Endothelial cell of umbilical vein (primary cell): ENCODE results near the gene DPP6. TPM values are rescaled to one million over a fixed set of nuclear protein-coding genes. Genes with fewer than 3 reads are reported as not detected.

Experiments used
- BruUV-seq: library from RNA; stranded (reverse); fragments of 400-500 nt; replicated peaks from 2 replicates; lab custom pipeline; 2021; lab: Mats Ljungman, UMichigan
- CTCF ChIA-PET: fragments of 300-600, 350-600 bp; sonication (Branson Sonifier 250); formaldehyde crosslinking; loops from one replicate; lab custom pipeline; 2021; ENCODE audit warnings: antibody characterized with exemption, inconsistent platforms; lab: Charles Lee
- POLR2A ChIA-PET: fragments of 300-600, 350-600 bp; sonication (Branson Sonifier 250); formaldehyde crosslinking; loops from one replicate; lab custom pipeline; 2021; ENCODE audit warnings: antibody characterized with exemption, inconsistent platforms; lab: Charles Lee
- DNase-seq: peaks from one replicate; pipeline ENCODE4 v3.0.0-alpha.2; 2011; ENCODE audit warnings: low read depth, low spot score
- FAIRE-seq: peaks from 2 replicates; lab custom pipeline; 2011; peaks lifted over from hg19 to GRCh38; lab: Jason Lieb, UNC
- H2AFZ ChIP-seq: 2 replicates; pipeline ENCODE4 v1.6.0; 2012; ENCODE audit warnings: low read depth, low read length, control low read depth, inconsistent platforms
- H3K27ac ChIP-seq: 2 replicates; pipeline ENCODE4 v1.5.1; 2011; ENCODE audit warnings: low read depth, mild to moderate bottlenecking, control low read depth, low read length, moderate library complexity; ENCODE audit not compliant: insufficient read depth
- H3K27me3 ChIP-seq, 2 experiments: 2 replicates each; pipeline versions ENCODE4 v1.6.0 to v1.6.1; 2011; ENCODE audit warnings: low read length in 2 of 2, mixed read lengths in 1 of 2; ENCODE audit not compliant: control insufficient read depth in 2 of 2, insufficient read depth in 2 of 2
- H3K36me3 ChIP-seq, 2 experiments: 2 replicates in 1 of 2; 3 replicates in 1 of 2; pipeline ENCODE4 v1.5.1; 2011; ENCODE audit warnings: low read length in 2 of 2, mild to moderate bottlenecking in 1 of 2, moderate library complexity in 1 of 2; ENCODE audit not compliant: control insufficient read depth in 2 of 2, insufficient read depth in 2 of 2; ENCODE audit errors: extremely low read depth in 1 of 2
- H3K4me1 ChIP-seq: 3 replicates; pipeline ENCODE4 v1.5.1; 2011; ENCODE audit warnings: mild to moderate bottlenecking, low read length; ENCODE audit not compliant: control insufficient read depth, insufficient read depth; ENCODE audit errors: extremely low read depth
- H3K4me2 ChIP-seq: 2 replicates; pipeline ENCODE4 v1.6.1; 2011; ENCODE audit warnings: low read length, control low read depth, mixed read lengths; ENCODE audit not compliant: insufficient read depth
- H3K4me3 ChIP-seq, 3 experiments: fragments of 200-600 bp in 1 of 3; sonication (generic), shearing (Covaris generic) in 1 of 3; replicated peaks in 1 of 3; 2 replicates each; pipeline ENCODE4 v1.5.1; 2011 to 2016; ENCODE audit warnings: control low read depth in 3 of 3, low read length in 3 of 3, mild to moderate bottlenecking in 2 of 3, inconsistent platforms in 1 of 3, low read depth in 1 of 3, moderate library complexity in 1 of 3; ENCODE audit not compliant: insufficient read depth in 1 of 3
- H3K79me2 ChIP-seq: 2 replicates; pipeline ENCODE4 v1.6.0; 2012; ENCODE audit warnings: low read length, inconsistent platforms; ENCODE audit not compliant: control insufficient read depth, insufficient read depth
- H3K9ac ChIP-seq: replicated peaks from 2 replicates; pipeline ENCODE3; 2011; ENCODE audit warnings: low read length, control low read depth; ENCODE audit not compliant: insufficient read depth; ENCODE audit errors: extremely low read depth
- H3K9me1 ChIP-seq: replicated peaks from 3 replicates; pipeline ENCODE4 v1.6.0; 2011; ENCODE audit warnings: mild to moderate bottlenecking, low read length; ENCODE audit not compliant: control insufficient read depth, insufficient read depth; ENCODE audit errors: extremely low read depth
- H3K9me3 ChIP-seq: replicated peaks from 2 replicates; pipeline ENCODE4 v1.5.1; 2012; ENCODE audit warnings: low read length, inconsistent platforms; ENCODE audit not compliant: control insufficient read depth, insufficient read depth
- H4K20me1 ChIP-seq: replicated peaks from 2 replicates; pipeline ENCODE3; 2011; ENCODE audit warnings: mild to moderate bottlenecking, low read length; ENCODE audit not compliant: control insufficient read depth, insufficient read depth; ENCODE audit errors: extremely low read depth
- EZH2 ChIP-seq: IDR thresholded peaks from 2 replicates; pipeline ENCODE4 v1.6.1; 2012; ENCODE audit warnings: borderline replicate concordance, low read depth, mild to moderate bottlenecking, moderate library complexity, low read length, inconsistent platforms; ENCODE audit not compliant: severe bottlenecking
- FOS ChIP-seq: IDR thresholded peaks from 2 replicates; pipeline ENCODE4 v1.6.1; 2011; ENCODE audit warnings: mild to moderate bottlenecking, low read length, moderate library complexity, borderline replicate concordance; ENCODE audit not compliant: insufficient read depth
- GATA2 ChIP-seq: IDR thresholded peaks from 2 replicates; pipeline ENCODE4 v1.7.0; 2011; ENCODE audit warnings: low read depth, mild to moderate bottlenecking, moderate library complexity, mixed read lengths, low read length; ENCODE audit not compliant: insufficient read length, insufficient read depth
- JUN ChIP-seq: IDR thresholded peaks from 2 replicates; pipeline ENCODE4 v1.6.1; 2011; ENCODE audit warnings: borderline replicate concordance, low read depth; ENCODE audit not compliant: insufficient read length, insufficient read depth
- MAX ChIP-seq: IDR thresholded peaks from 2 replicates; pipeline ENCODE4 v1.6.1; 2011; ENCODE audit not compliant: insufficient read depth, insufficient read length
- MYC ChIP-seq: IDR thresholded peaks from one replicate; pipeline ENCODE4 v1.6.1; 2011; ENCODE audit warnings: mild to moderate bottlenecking, low read depth, low read length
- POLR2A ChIP-seq: IDR thresholded peaks from 2 replicates; pipeline ENCODE4 v1.6.1; 2012; ENCODE audit warnings: low read depth, mild to moderate bottlenecking, control low read depth, low read length
- POLR2AphosphoS5 ChIP-seq: IDR thresholded peaks from 2 replicates; pipeline ENCODE4 v1.6.1; 2012; ENCODE audit warnings: low read depth, mild to moderate bottlenecking, control low read depth, low read length, moderate library complexity; ENCODE audit not compliant: insufficient read depth
- dilution Hi-C: fragments of 300-500 bp; cut with MboI; formaldehyde crosslinking; loops from one replicate; pipeline ENCODE4 v1.15.0; 2019; ENCODE audit warnings: low sequenced_read_pairs; ENCODE audit not compliant: extremely low pct_ligation_motif_present
- intact Hi-C: fragments of 100-400 bp; cut with micrococcal nuclease; formaldehyde crosslinking; loops from one replicate; pipeline ENCODE4 v1.10.0; 2022
- polyA plus RNA-seq, 4 experiments: library from polyadenylated mRNA; depleted of rRNA in 3 of 4; stranded (reverse) in 3 of 4; unstranded in 1 of 4; fragments of >200 nt; gene quantifications; 2 replicates each; pipeline versions ENCODE4 v1.2.1 to v1.2.3, GENCODE V29; 2011 to 2012; ENCODE audit warnings: missing spikeins in 1 of 4
- total RNA-seq: library from RNA; stranded (reverse); gene quantifications from 2 replicates; pipeline ENCODE4 v1.2.3, GENCODE V29; 2021
- TF ChIP-seq, protein P1 (sequence below), 2 donors: IDR thresholded peaks; 1 replicate in 1 of 2; 2 replicates in 1 of 2; pipeline ENCODE4 v1.5.1; 2011; ENCODE audit warnings: low read length in 2 of 2, mild to moderate bottlenecking in 2 of 2, moderate library complexity in 2 of 2, control low read depth in 1 of 2, inconsistent platforms in 1 of 2, low read depth in 1 of 2; ENCODE audit not compliant: insufficient read depth in 1 of 2; ENCODE audit errors: extremely low read depth in 1 of 2

The DPP6 gene
- total and polyA plus RNA-seq, 2 donors (not counting 3 experiments of a cell fraction or from before 2014, with no cell fraction given), result not detected

DNA sequence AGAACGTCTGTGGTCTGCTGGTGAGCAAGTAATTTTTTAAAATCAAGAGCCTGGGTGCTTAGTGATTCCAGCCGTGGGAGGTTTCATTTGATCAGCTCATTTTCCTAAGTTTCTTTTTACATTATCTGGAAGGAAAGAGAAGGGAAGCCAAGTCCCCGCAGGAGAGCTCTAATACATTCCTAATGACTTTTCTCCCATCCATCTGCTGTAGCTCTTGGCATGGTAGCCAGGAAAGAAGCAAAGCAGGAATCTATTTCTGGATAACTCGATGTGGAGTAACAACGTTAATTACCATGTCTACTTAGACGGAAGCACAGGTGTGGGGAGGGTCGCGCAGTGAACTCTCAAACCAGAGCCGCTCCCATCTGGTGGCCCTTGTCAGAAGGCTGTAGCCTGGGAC is 828.8 kb downstream of the DPP6 start:
- Histone ChIP-seq H3K4me1 (no peaks in the 10 kb centered on the region), H3K27me3 (no peaks in the 10 kb centered on the region), H3K4me3 (no peak overlapping the region), H3K9me3 (peaks cover 11% of the 10 kb centered on the region), H3K4me2 (no peak overlapping the region), H3K9ac (no peak overlapping the region), H2AFZ (no peak overlapping the region), H3K79me2 (no peaks in the 10 kb centered on the region), H3K36me3 (no peaks in the 10 kb centered on the region), H3K27ac (no peak overlapping the region), H4K20me1 (no peaks in the 10 kb centered on the region), H3K9me1 (no peaks in the 10 kb centered on the region)
- FAIRE-seq, result no peak
- intact Hi-C loops (no loop called here), dilution Hi-C loops (no loop called here)
- no peak for DNase-seq
- POLR2A ChIA-PET, result no interaction called here
- TF ChIP-seq MAX (no peak), JUN (no peak), FOS (no peak), EZH2 (no peak), POLR2A (no peak), POLR2AphosphoS5 (no peak), GATA2 (no peak), MYC (no peak)
- TF ChIP-seq, protein P1, sequence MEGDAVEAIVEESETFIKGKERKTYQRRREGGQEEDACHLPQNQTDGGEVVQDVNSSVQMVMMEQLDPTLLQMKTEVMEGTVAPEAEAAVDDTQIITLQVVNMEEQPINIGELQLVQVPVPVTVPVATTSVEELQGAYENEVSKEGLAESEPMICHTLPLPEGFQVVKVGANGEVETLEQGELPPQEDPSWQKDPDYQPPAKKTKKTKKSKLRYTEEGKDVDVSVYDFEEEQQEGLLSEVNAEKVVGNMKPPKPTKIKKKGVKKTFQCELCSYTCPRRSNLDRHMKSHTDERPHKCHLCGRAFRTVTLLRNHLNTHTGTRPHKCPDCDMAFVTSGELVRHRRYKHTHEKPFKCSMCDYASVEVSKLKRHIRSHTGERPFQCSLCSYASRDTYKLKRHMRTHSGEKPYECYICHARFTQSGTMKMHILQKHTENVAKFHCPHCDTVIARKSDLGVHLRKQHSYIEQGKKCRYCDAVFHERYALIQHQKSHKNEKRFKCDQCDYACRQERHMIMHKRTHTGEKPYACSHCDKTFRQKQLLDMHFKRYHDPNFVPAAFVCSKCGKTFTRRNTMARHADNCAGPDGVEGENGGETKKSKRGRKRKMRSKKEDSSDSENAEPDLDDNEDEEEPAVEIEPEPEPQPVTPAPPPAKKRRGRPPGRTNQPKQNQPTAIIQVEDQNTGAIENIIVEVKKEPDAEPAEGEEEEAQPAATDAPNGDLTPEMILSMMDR (IDR thresholded peaks at IDR 0.05; ENCODE audit: extremely low read depth in 1 of 2, insufficient read depth in 1 of 2, low read depth in 1 of 2, low read length in 2 of 2), result no peak
- BruUV-seq, result no TSS peak
- CTCF ChIA-PET, result no interaction called here
